ENCODE data around the gene PCNX4. TPM values are rescaled to one million over a fixed set of nuclear protein-coding genes. Genes with fewer than 3 reads are reported as not detected.

Gene PCNX4
- total and polyA plus RNA-seq, 4 donors = 79.9 to 110 (median 93.4) TPM

DNA sequence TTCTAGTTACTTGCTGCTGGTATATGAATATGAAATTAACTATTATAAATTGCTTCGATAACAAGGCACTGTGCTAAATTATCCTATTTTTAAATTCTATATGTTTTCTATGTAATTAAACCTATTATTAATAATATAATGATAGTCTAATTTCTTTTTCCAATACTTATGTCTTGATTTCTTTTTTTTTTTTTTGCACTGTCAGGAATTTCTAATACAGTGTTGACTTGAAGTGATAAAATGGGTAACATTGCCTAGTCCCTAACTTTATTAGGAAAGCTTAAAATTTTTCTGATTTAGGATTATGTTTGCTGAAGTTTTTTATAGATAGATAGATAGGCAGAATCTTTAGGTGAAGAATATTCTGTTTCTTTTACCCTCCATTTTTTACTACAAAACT, 87.1 kb downstream of the PCNX4 start:
- no peaks in the 10 kb centered on the region for H3K27me3 ChIP-seq (ENCODE audit: control insufficient read depth, insufficient read depth, low read length)
- H3K36me3 ChIP-seq (ENCODE audit: control insufficient read depth, insufficient read depth, low read length) = no peaks in the 10 kb centered on the region
- DNase-seq (ENCODE audit: low read depth in 4 of 6, low spot score in 6 of 6) = no peak
- no peak overlapping the region for H3K27ac ChIP-seq (ENCODE audit: low read depth, low read length)
- H3K4me3 ChIP-seq (ENCODE audit: low read depth, low read length) = no peak overlapping the region
- WGBS (ENCODE audit: insufficient coverage) = no CpG with 5 or more reads among the region's 1 CpG
- no peaks in the 10 kb centered on the region for H3K9me3 ChIP-seq (ENCODE audit: control insufficient read depth, insufficient read depth, low read length)
- no peaks in the 10 kb centered on the region for H3K4me1 ChIP-seq (ENCODE audit: control insufficient read depth, insufficient read depth, low read length)

DNA sequence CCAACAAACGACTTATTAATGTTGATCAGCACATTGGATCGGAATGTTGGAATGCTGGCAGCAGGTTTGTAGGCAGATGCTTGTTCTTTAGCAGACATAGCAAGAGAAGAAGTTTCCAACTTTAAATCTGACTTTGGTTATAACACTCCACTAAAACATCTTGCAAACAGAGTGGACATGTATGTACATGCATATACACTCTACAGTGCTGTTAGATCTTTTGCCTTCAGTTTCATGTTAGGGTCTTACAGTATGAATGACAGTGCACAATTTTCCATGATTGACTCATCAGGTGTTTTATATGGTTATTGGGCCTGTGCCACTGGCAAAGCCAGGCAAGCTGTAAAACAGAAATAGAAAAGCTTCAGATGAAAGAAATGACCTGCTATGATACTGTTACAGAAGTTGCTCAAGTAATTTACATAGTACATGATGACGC, 87.7 kb downstream of the PCNX4 start:
- no peaks in the 10 kb centered on the region for H3K27me3 ChIP-seq (ENCODE audit: control insufficient read depth, insufficient read depth, low read length)
- DNase-seq (ENCODE audit: low read depth in 4 of 6, low spot score in 6 of 6) = no peak
- no peak overlapping the region for H3K4me3 ChIP-seq (ENCODE audit: low read depth, low read length)
- no peaks in the 10 kb centered on the region for H3K9me3 ChIP-seq (ENCODE audit: control insufficient read depth, insufficient read depth, low read length)
- 100% methylated on average over 1 of the region's 3 CpGs for WGBS (ENCODE audit: insufficient coverage)
- no peak overlapping the region for H3K27ac ChIP-seq (ENCODE audit: low read depth, low read length)
- no peaks in the 10 kb centered on the region for H3K4me1 ChIP-seq (ENCODE audit: control insufficient read depth, insufficient read depth, low read length)
- no peaks in the 10 kb centered on the region for H3K36me3 ChIP-seq (ENCODE audit: control insufficient read depth, insufficient read depth, low read length)

DNA sequence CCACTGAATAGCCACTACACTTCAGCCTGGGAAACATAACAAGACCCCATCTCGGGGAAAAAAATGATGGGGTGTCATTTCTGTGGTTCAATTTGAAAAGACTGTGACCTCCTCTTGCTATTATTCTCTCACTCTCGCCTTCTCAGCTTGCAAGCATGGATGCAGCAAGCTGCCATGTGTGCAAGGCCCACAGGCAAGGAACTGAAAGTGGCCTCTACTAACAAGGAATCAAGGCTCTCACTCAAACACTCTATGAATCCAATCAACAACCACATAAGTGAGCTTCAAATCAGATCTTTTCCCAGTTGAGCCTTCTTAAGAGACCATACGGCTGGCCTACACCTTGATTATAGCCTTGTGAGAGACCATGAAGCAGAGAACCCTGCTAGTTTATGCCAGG, 91.4 kb downstream of the PCNX4 start:
- Histone ChIP-seq H3K4me1 (ENCODE audit: control insufficient read depth, insufficient read depth, low read length) (no peaks in the 10 kb centered on the region), H3K36me3 (ENCODE audit: control insufficient read depth, insufficient read depth, low read length) (no peaks in the 10 kb centered on the region), H3K27me3 (ENCODE audit: control insufficient read depth, insufficient read depth, low read length) (no peaks in the 10 kb centered on the region), H3K9me3 (ENCODE audit: control insufficient read depth, insufficient read depth, low read length) (no peaks in the 10 kb centered on the region), H3K4me3 (ENCODE audit: low read depth, low read length) (no peak overlapping the region), H3K27ac (ENCODE audit: low read depth, low read length) (no peak overlapping the region)
- DNase-seq (ENCODE audit: low read depth in 4 of 6, low spot score in 6 of 6) = no peak
- WGBS (ENCODE audit: insufficient coverage) = 100% methylated on average over 2 of the region's 3 CpGs

DNA sequence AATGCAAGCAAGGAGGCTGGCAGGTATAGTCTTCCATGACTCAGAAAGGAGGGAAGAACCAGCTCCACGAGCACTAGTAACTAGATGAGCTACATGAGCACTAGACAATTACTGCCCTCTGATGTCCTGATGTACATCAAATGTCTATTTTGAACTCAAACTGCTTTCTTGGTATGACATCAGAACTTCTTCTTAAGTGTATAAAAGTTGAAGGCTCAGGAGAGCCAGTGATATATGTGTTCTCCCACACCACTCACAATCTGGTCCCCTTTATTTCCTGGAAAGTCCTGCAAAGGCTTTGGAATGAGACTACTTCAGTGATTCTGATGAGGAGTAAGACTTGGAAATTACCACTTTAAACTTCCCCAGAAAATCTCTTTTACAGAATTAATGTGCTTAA, 92.0 kb downstream of the PCNX4 start:
- WGBS (ENCODE audit: insufficient coverage) = no CpG with 5 or more reads among the region's 1 CpG
- Histone ChIP-seq H3K4me1 (ENCODE audit: control insufficient read depth, insufficient read depth, low read length) (no peaks in the 10 kb centered on the region), H3K9me3 (ENCODE audit: control insufficient read depth, insufficient read depth, low read length) (no peaks in the 10 kb centered on the region), H3K36me3 (ENCODE audit: control insufficient read depth, insufficient read depth, low read length) (no peaks in the 10 kb centered on the region), H3K27ac (ENCODE audit: low read depth, low read length) (peak overlapping the region; percentile 25), H3K4me3 (ENCODE audit: low read depth, low read length) (peak overlapping the region; percentile 42), H3K27me3 (ENCODE audit: control insufficient read depth, insufficient read depth, low read length) (no peaks in the 10 kb centered on the region)
- no peak for DNase-seq (ENCODE audit: low read depth in 4 of 6, low spot score in 6 of 6)

DNA sequence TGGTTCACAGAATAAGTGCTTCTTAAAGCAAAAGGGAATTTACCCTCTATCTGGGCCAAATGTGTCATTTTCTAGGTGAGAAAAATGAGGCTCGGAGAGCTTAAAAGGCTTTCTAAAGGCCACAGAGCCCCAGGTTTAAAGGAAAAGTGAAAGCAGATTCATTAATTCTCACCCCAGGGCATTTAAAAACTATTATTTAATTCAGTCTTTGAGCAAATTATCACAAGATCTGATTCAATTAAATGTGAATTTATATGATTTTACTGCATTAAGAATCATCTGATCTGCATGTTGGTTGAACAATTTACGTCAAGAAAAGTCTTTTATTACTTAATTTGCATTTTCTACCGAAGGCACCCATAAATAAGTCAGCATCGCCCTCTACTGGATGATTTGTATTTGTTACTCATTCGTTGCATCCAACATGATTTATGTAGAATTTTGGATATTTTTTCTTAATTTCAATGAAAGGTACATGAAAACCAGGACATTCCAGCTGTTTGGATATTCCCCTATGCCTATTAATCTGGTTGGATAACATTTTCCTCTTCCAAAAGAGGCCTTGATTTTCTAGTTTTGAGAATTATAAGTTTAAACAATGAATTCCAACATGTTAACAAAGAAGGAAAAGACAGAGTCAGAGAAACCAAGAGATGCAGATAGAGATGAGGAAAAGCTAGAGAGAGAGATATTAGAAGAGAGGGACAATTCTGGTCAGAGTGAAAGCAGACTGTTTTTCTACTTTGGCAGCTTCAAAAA, 92.6 kb downstream of the PCNX4 start:
- WGBS (ENCODE audit: insufficient coverage) = no CpG with 5 or more reads among the region's 5 CpGs
- H3K4me1 ChIP-seq (ENCODE audit: control insufficient read depth, insufficient read depth, low read length) = no peaks in the 10 kb centered on the region
- peak overlapping the region; percentile 42 for H3K4me3 ChIP-seq (ENCODE audit: low read depth, low read length)
- no peaks in the 10 kb centered on the region for H3K9me3 ChIP-seq (ENCODE audit: control insufficient read depth, insufficient read depth, low read length)
- no peaks in the 10 kb centered on the region for H3K27me3 ChIP-seq (ENCODE audit: control insufficient read depth, insufficient read depth, low read length)
- peak in 4 of 6 donors; percentile 62 to 93 (median 78) for DNase-seq (ENCODE audit: low read depth in 4 of 6, low spot score in 6 of 6)
- H3K36me3 ChIP-seq (ENCODE audit: control insufficient read depth, insufficient read depth, low read length) = no peaks in the 10 kb centered on the region
- H3K27ac ChIP-seq (ENCODE audit: low read depth, low read length) = peak overlapping the region; percentile 25

DNA sequence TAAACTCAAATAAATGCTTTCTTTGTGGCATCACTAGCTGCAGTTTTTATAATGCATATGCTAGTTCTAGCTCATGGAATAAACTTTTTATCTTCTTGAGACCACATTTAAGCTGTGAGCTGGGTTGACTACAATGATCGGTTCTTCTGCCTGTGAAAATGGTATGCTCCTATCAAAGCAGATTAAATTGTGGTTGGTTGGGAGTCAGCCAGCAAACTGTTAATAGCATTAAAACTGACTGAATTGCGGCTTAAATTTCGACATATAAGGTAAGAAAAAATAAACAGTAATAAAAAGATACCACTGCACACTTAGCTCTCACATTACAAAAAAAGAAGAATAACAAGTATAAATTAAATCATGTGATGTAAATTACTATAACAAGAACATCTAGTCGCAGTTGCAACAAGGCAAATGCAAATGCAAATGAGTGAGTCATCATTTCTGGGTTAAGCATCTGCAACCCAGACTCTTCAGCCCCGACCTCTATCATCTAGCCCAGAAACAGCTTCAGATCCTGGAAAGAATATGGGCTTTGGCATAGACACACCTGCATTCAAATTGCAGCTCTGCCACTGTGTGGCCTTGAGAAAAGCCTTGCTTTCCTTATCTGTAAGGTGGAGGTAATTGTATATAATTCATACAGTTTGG, 93.3 kb downstream of the PCNX4 start:
- Histone ChIP-seq H3K36me3 (ENCODE audit: control insufficient read depth, insufficient read depth, low read length) (no peaks in the 10 kb centered on the region), H3K9me3 (ENCODE audit: control insufficient read depth, insufficient read depth, low read length) (no peaks in the 10 kb centered on the region), H3K27me3 (ENCODE audit: control insufficient read depth, insufficient read depth, low read length) (no peaks in the 10 kb centered on the region), H3K4me1 (ENCODE audit: control insufficient read depth, insufficient read depth, low read length) (no peaks in the 10 kb centered on the region), H3K27ac (ENCODE audit: low read depth, low read length) (no peak overlapping the region), H3K4me3 (ENCODE audit: low read depth, low read length) (no peak overlapping the region)
- no peak for DNase-seq (ENCODE audit: low read depth in 4 of 6, low spot score in 6 of 6)
- WGBS (ENCODE audit: insufficient coverage) = no CpG with 5 or more reads among the region's 5 CpGs

DNA sequence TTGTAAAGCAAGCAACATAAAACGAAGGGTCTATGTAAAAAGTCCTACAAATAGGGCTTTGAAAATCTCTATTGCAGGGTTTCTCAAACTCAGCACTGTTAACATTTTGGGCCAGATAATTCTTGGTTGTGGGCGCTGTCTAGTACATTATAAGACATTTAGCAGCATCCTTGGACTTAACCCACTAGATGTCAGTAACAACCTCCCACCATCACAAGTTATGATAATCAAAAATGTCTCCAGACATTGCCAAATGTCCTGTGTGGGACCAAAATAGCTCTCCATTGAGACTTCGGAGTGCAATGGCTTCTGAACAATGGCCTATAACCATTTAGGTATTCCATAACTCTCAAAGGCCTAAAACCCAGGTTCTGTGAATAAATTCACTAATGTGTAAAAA, 96.4 kb downstream of the PCNX4 start:
- Histone ChIP-seq H3K27ac (ENCODE audit: low read depth, low read length) (no peak overlapping the region), H3K27me3 (ENCODE audit: control insufficient read depth, insufficient read depth, low read length) (no peaks in the 10 kb centered on the region), H3K9me3 (ENCODE audit: control insufficient read depth, insufficient read depth, low read length) (no peaks in the 10 kb centered on the region), H3K4me1 (ENCODE audit: control insufficient read depth, insufficient read depth, low read length) (no peaks in the 10 kb centered on the region), H3K36me3 (ENCODE audit: control insufficient read depth, insufficient read depth, low read length) (no peaks in the 10 kb centered on the region), H3K4me3 (ENCODE audit: low read depth, low read length) (no peak overlapping the region)
- WGBS (ENCODE audit: insufficient coverage) = no CpG with 5 or more reads among the region's 3 CpGs
- DNase-seq (ENCODE audit: low read depth in 4 of 6, low spot score in 6 of 6) = peak in 2 of 6 donors; percentile 9 to 70

DNA sequence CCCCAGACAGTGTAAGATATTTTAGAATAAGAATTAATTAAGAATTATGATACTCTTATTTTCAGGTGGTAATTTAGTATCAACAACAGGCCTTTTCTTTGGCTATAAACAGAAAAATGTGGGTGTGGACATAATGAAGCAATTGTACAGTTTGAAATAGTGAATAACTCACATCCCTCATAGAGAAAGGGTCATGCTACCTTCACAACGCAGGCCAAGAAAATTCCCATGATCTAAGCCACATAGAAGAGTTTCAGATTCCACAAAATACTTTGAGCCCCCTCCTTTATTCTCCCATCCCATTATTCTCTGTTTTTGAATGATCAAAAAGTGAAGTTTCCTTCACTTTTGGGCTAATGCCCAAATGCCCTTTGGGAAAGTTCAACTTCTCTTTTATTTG, 97.0 kb downstream of the PCNX4 start:
- no CpG with 5 or more reads among the region's 1 CpG for WGBS (ENCODE audit: insufficient coverage)
- H3K9me3 ChIP-seq (ENCODE audit: control insufficient read depth, insufficient read depth, low read length) = no peaks in the 10 kb centered on the region
- H3K36me3 ChIP-seq (ENCODE audit: control insufficient read depth, insufficient read depth, low read length) = no peaks in the 10 kb centered on the region
- H3K27ac ChIP-seq (ENCODE audit: low read depth, low read length) = no peak overlapping the region
- no peaks in the 10 kb centered on the region for H3K27me3 ChIP-seq (ENCODE audit: control insufficient read depth, insufficient read depth, low read length)
- DNase-seq (ENCODE audit: low read depth in 4 of 6, low spot score in 6 of 6) = no peak
- H3K4me1 ChIP-seq (ENCODE audit: control insufficient read depth, insufficient read depth, low read length) = no peaks in the 10 kb centered on the region
- no peak overlapping the region for H3K4me3 ChIP-seq (ENCODE audit: low read depth, low read length)

DNA sequence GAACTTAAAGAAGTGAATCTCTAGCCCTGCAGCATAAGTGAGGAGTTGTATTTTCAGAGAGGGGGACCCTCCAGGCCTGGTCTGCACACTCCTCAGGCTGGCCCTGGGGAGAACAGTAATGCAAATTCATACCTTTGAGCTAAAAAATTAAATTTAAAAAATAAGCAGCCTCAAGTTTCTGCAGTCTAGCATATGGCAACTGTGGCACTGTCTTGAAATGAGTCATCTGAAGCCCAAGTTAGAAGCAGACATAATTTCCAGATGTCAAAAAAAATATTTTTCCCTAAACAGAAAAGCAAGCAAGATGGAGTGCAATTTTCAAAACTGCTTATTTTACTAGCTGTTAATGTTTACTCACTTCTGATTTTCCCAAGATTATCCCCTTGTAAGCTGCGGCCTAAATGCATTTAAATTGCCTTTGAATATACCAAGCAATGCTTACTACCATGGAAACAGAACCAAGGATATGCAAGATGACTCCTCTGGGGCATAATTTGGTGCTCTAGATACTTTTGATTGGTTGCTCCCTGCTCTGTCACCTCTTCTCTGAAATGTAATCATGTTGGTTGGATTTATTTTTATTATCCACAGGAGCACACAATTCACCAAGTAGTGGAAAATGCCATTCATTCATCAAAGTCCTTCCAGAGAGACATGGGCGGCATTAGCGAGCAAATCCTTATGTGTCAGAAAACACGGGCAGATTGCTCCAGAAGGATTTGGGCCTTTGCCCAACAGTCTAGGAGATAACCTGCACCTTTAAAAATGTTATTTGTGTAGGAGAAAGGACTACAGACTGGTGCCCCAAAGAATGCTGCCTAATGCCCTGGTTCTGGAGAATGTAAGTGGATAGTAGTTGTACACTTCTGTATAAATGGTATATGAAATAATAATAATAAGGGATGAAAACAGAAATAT, 98.5 kb downstream of the PCNX4 start:
- 70% methylated on average over 3 of the region's 4 CpGs for WGBS (ENCODE audit: insufficient coverage)
- H3K4me1 ChIP-seq (ENCODE audit: control insufficient read depth, insufficient read depth, low read length) = no peaks in the 10 kb centered on the region
- no peaks in the 10 kb centered on the region for H3K36me3 ChIP-seq (ENCODE audit: control insufficient read depth, insufficient read depth, low read length)
- H3K4me3 ChIP-seq (ENCODE audit: low read depth, low read length) = no peak overlapping the region
- no peaks in the 10 kb centered on the region for H3K27me3 ChIP-seq (ENCODE audit: control insufficient read depth, insufficient read depth, low read length)
- no peak overlapping the region for H3K27ac ChIP-seq (ENCODE audit: low read depth, low read length)
- no peaks in the 10 kb centered on the region for H3K9me3 ChIP-seq (ENCODE audit: control insufficient read depth, insufficient read depth, low read length)
- peak in 2 of 6 donors; percentile 10 to 83 for DNase-seq (ENCODE audit: low read depth in 4 of 6, low spot score in 6 of 6)
